GM12873 (cell line): Measurements from ENCODE around the gene GPSM3.

Source experiments
- TF ChIP-seq, protein P1 (sequence below): IDR thresholded peaks from 2 replicates; pipeline ENCODE4 v1.5.1; 2012; ENCODE audit warnings: low read depth, mild to moderate bottlenecking, moderate library complexity, low read length, control low read depth; ENCODE audit not compliant: insufficient read depth; ENCODE audit errors: missing control alignments

GPSM3 gene

DNA sequence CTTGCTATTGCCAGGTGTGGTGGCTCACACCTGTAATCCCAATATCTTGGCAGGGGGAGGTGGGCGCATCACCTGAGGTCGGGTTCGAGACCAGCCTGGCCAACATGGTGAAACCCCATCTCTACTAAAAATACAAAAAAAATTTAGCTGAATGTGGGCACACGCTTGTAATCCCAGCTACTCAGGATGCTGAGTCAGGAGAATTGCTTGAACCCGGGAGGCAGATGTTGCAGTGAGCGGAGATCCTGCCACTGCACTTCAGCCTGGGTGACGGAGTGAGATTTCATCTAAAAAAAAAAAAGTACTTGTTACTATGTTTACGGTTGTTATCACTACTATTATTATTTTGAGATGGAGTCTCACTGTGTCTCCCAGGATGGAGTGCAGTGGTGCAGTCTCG lies 35.6 kb downstream of the GPSM3 start:
- TF ChIP-seq, protein P1, sequence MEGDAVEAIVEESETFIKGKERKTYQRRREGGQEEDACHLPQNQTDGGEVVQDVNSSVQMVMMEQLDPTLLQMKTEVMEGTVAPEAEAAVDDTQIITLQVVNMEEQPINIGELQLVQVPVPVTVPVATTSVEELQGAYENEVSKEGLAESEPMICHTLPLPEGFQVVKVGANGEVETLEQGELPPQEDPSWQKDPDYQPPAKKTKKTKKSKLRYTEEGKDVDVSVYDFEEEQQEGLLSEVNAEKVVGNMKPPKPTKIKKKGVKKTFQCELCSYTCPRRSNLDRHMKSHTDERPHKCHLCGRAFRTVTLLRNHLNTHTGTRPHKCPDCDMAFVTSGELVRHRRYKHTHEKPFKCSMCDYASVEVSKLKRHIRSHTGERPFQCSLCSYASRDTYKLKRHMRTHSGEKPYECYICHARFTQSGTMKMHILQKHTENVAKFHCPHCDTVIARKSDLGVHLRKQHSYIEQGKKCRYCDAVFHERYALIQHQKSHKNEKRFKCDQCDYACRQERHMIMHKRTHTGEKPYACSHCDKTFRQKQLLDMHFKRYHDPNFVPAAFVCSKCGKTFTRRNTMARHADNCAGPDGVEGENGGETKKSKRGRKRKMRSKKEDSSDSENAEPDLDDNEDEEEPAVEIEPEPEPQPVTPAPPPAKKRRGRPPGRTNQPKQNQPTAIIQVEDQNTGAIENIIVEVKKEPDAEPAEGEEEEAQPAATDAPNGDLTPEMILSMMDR: no peak

DNA sequence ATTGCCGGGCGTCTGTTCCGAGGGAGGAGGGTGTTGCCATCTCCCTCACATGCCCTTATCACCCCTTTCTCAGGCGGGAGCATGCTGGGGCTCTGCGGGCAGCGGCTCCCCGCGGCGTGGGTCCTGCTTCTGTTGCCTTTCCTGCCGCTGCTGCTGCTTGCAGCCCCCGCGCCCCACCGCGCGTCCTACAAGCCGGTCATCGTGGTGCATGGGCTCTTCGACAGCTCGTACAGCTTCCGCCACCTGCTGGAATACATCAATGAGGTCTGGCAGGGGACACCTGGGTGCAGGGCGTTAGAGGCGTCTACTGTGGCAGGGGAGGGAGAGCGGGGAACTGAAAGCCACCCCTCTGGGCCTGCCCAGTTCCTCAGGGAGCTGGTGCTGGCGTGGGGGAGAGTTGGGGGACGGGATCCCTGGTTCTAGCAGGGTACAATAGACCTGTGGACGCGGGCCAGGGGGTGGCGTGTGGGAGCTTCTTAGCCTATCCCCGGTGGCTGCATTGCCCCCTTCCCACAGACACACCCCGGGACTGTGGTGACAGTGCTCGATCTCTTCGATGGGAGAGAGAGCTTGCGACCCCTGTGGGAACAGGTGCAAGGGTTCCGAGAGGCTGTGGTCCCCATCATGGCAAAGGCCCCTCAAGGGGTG lies 37.8 kb downstream of the GPSM3 start:
- TF ChIP-seq, protein P1: peak; percentile 65

DNA sequence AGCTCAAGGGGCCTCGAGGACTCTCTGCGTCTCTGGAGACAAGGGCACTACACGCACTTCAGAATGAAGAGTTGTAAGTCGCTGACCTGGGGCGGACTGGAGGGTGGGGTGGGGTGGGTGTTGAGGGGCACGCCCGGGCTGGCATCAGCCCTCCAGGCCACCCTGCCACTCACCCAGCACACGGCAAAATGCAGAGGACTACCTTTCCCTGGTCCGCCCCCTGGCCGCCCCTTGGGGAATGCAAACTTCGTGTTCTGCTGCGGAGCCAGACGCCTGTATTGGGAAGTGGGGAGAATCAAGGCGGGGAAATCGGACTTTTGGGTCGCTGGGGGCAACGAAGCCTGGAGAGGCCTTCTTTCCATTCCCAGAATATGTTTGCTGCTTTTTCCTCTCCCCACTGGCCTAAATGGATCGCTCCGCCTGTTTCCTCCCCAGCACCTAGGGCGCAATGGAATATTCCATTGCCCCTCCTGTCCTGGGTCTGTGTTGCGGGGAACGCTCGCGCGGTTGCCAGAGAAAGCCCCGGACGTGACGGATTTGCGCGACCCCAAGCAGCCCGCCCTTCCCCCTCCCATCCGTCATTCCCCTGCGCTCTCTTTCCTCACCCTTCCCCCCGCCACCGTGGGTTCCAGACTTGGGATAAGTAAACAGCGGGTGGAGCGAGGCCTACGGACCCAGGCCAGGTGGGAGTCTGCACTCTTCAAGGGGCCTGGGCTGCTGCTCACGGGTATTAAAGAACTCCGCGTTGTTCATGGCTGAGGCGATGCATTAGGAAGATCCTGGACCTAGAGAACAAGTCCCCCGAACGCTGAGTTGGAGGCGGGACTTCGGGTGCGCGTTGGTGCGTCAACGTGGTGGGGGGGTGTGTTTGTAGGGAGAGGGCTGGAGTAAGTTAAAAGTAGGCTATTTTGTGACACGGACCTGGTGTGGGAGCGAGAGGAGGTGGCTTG lies 38.6 kb downstream of the GPSM3 start, which contains the start of gene PPT2:
PPT2 (plus strand) TSS at position 578 of the 950 bp plus-strand sequence. CDS start 454 bp downstream, outside the sequence.
- TF ChIP-seq, protein P1: peak; percentile 3

DNA sequence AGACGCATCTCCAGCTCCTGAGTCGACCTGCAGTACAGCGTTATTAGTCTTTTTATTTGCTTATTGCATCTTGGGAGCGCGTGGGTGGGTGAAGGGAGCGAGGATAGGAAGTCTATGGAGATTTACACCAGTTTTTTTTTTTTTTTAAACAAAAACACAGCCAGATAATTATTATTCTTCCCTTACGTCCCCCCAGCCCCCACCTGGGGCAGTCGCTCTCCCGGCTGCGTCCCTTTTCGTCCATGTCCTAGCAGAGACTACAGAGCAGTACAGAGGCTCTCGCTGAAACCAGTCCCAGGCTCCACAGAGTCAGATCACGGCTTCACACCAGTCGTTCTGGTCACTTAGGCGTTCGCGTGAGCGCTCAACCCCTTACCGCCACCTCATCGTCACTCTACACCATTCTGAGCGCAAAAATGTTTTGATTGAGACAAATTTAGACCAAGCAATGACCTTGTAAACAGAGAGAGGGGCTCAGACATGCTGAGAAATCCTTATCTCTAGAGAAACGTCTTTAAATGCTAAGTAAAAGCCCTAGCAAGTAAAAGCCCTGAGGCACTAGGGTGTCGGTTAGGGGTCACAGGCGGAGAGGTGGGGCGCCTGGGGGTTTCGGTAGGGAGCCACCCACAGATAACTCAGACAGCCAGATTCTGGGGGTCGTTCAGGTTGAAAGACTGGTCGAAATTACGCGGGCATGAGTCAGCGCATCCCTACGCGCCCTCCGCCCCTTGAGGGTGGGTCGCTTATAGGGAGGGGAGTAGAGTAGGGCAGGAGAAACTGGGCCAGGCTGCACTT lies 39.5 kb downstream of the GPSM3 start:
- TF ChIP-seq, protein P1: no peak

DNA sequence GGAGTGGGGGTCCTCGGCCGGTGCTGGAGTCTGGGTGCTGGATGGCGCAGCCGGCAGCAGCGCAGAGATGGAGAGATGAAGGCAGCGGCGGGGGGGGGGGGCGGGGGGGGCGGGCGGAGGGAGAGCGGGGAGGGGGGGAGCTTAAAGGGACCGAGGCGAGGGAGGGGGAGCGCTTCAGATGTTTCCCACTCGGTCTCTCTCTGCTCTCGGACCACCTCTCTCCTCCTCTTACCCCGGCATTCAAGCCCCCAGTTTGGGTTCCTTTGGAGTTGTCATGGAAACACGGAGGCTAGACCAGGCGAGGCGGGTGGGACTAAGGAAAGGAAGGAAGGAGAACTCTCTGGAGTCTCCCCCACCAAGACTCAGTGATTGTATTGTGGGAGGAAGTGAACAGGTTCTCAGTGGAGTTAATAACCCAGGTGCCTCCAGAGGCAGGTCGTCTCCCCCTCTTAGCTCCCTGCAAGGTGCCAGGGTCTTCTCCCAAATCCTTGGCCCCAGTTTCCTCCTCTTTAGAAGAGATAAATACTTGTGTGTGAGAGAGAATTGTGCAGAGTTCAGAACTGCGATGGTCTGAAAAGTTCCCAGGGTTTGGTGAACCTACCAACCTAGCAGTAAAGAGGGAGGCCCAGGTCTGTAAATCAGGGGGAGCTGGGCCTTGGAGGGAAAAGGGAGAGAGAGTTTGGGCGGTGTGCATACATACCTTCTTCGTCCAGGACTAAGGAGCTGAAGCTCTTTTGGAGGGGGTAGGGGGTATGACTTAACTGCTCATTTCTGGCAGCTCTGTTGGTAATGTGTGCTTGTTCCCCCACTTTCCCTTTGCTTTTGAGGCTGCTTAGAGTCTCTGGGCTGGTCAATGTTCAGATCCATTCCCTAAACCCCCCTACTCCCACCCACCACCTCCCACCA lies 40.3 kb downstream of the GPSM3 start, which contains the start of gene PRRT1:
PRRT1 (minus strand) TSS at position 77 of the 906 bp plus-strand sequence. CDS start 112 bp downstream, outside the sequence.
- TF ChIP-seq, protein P1: no peak

DNA sequence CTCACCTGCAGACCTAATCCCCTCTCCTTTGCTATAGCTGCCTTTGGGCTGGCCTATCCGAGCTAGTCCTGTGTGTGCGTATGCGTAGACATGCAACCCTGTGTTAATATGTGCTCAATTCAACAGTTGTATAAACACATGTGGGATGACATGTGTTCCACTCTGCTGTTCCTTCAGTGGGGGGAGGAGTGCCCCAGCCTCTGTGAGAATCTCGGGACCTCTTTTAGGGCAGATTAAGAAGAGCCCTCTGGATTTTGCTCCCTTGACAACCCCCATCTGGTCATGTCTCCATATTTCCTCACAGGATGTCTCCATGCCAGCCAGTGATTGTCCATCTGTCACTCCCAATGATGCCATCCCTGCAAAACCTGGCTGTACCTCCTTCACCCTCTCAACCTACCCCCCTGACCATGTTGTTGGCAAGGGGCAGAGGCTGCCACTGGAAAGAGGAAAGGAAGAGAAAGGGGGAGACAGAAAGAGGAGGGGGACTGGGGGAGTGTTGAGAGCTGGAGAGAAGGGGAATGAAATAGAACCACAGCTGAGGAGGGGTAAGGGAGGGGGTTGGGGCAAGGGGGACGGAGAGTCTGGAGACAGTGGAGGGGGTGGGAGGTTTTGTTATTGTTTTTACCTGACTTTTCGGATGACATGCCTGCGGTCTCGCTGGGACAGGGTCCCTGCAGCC lies 41.1 kb downstream of the GPSM3 start:
- TF ChIP-seq, protein P1: no peak
